SK-N-SH treated with all-trans-retinoic acid at 6 μM for 48 hours (cell line): ENCODE data around the gene BPIFA1.

Source experiments
- ATAC-seq: fragments of 200-7000 bp; cut with Tn5 transposase; 3 replicates; pipeline ENCODE4 v1.9.1; 2020; ENCODE audit warnings: mild to moderate bottlenecking, moderate library complexity
- ARNTL ChIP-seq: fragments of 450-650 bp; formaldehyde crosslinking; IDR thresholded peaks from 2 replicates; pipeline ENCODE4 v1.5.0; 2020; ENCODE audit warnings: low read depth, mild to moderate bottlenecking, moderate library complexity, borderline replicate concordance
- BACH2 ChIP-seq: fragments of 250-450 bp; sonication (Bioruptor Pico); IDR thresholded peaks from 2 replicates; pipeline ENCODE4 v1.9.0; 2021; ENCODE audit warnings: mild to moderate bottlenecking, borderline replicate concordance
- CSDC2 ChIP-seq: fragments of 250-450 bp; sonication (Bioruptor Pico); IDR thresholded peaks from 2 replicates; pipeline ENCODE4 v1.5.0; 2020; ENCODE audit warnings: mild to moderate bottlenecking, moderate library complexity
- ESRRG ChIP-seq: fragments of 250-450 bp; sonication (Bioruptor Pico); IDR thresholded peaks from 2 replicates; pipeline ENCODE4 v1.6.1; 2021; ENCODE audit warnings: mild to moderate bottlenecking
- GLIS3 ChIP-seq: fragments of 250-450 bp; sonication (Bioruptor Pico); IDR thresholded peaks from 2 replicates; pipeline ENCODE4 v1.5.0; 2020; ENCODE audit warnings: mild to moderate bottlenecking, moderate library complexity
- ISL1 ChIP-seq: fragments of 250-450 bp; sonication (Bioruptor Pico); IDR thresholded peaks from 2 replicates; pipeline ENCODE4 v2.1.2; 2022; ENCODE audit warnings: mild to moderate bottlenecking, moderate library complexity
- OSR1 ChIP-seq: fragments of 250-450 bp; sonication (Bioruptor Pico); IDR thresholded peaks from 2 replicates; pipeline ENCODE4 v1.8.0; 2022; ENCODE audit warnings: moderate library complexity, mild to moderate bottlenecking, inconsistent platforms
- PPARA ChIP-seq: fragments of 250-450 bp; sonication (Bioruptor Pico); IDR thresholded peaks from 2 replicates; pipeline ENCODE4 v1.5.0; 2020; ENCODE audit warnings: mild to moderate bottlenecking, borderline replicate concordance
- RARB ChIP-seq: fragments of 250-450 bp; sonication (Bioruptor Pico); IDR thresholded peaks from 2 replicates; pipeline ENCODE4 v1.8.0; 2021; ENCODE audit warnings: mild to moderate bottlenecking, moderate library complexity
- SNAI2 ChIP-seq: fragments of 250-450 bp; sonication (Bioruptor Pico); IDR thresholded peaks from 2 replicates; pipeline ENCODE4 v1.5.0; 2020; ENCODE audit warnings: mild to moderate bottlenecking, moderate library complexity
- TCF4 ChIP-seq: fragments of 250-450 bp; sonication (Bioruptor Pico); IDR thresholded peaks from 2 replicates; pipeline ENCODE4 v1.8.0; 2021; ENCODE audit warnings: mild to moderate bottlenecking, moderate library complexity, borderline replicate concordance
- TOX ChIP-seq: fragments of 250-450 bp; sonication (Bioruptor Pico); IDR thresholded peaks from 2 replicates; pipeline ENCODE4 v1.8.0; 2021; ENCODE audit warnings: mild to moderate bottlenecking, moderate library complexity, borderline replicate concordance
- ZC3H10 ChIP-seq: fragments of 250-450 bp; sonication (Bioruptor Pico); IDR thresholded peaks from 2 replicates; pipeline ENCODE4 v1.5.1; 2021; ENCODE audit warnings: mild to moderate bottlenecking, moderate library complexity
- ZFP3 ChIP-seq: fragments of 250-450 bp; sonication (Bioruptor Pico); IDR thresholded peaks from 2 replicates; pipeline ENCODE4 v1.5.0; 2020; ENCODE audit warnings: mild to moderate bottlenecking, moderate library complexity
- ZFP30 ChIP-seq: fragments of 450-650 bp; formaldehyde crosslinking; IDR thresholded peaks from 2 replicates; pipeline ENCODE4 v1.5.0; 2022; ENCODE audit warnings: mild to moderate bottlenecking, moderate library complexity
- ZNF70 ChIP-seq: fragments of 450-650 bp; formaldehyde crosslinking; IDR thresholded peaks from 2 replicates; pipeline ENCODE4 v1.5.0; 2020; ENCODE audit warnings: mild to moderate bottlenecking, moderate library complexity
- ZNF8 ChIP-seq: fragments of 450-650 bp; formaldehyde crosslinking; IDR thresholded peaks from 2 replicates; pipeline ENCODE4 v1.5.0; 2020; ENCODE audit warnings: mild to moderate bottlenecking, moderate library complexity
- TF ChIP-seq, protein P1 (sequence below): fragments of 250-450 bp; sonication (Bioruptor Pico); IDR thresholded peaks from 2 replicates; pipeline ENCODE4 v1.5.1; 2020; ENCODE audit warnings: low read depth, mild to moderate bottlenecking, moderate library complexity
- TF ChIP-seq, protein P2 (sequence below): fragments of 250-450 bp; sonication (Bioruptor Pico); IDR thresholded peaks from 2 replicates; pipeline ENCODE4 v1.5.1; 2021; ENCODE audit warnings: mild to moderate bottlenecking, moderate library complexity
- TF ChIP-seq, protein P3 (sequence below): fragments of 250-450 bp; sonication (Bioruptor Pico); IDR thresholded peaks from 2 replicates; pipeline ENCODE4 v1.8.0; 2021; ENCODE audit warnings: low read depth, mild to moderate bottlenecking, moderate library complexity, borderline replicate concordance
- TF ChIP-seq, protein P4 (sequence below): fragments of 250-450 bp; sonication (Bioruptor Pico); IDR thresholded peaks from 2 replicates; pipeline ENCODE4 v1.8.0; 2020; ENCODE audit warnings: mild to moderate bottlenecking, moderate library complexity, borderline replicate concordance

BPIFA1 gene

DNA sequence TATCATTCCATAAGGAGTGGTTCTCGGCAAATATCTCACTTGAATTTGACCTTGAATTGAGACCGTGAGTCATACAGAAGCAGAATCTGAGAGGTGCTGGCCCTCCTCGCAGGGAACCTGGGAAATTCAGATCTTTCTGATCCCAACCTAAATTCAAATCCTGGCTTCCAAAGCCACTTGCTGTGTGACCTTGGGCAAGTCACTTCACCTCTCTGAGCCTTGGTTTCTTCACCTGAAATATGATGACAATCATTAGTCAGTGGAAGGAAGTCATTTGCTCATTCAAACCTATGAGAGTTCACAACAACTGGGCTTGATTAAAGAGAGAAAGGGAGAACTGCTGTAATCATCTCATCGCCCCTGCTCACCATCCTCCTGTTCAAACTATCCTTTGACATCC, 11.4 kb upstream of the BPIFA1 start:
- ATAC-seq, result no peak
- TF ChIP-seq, protein P1, sequence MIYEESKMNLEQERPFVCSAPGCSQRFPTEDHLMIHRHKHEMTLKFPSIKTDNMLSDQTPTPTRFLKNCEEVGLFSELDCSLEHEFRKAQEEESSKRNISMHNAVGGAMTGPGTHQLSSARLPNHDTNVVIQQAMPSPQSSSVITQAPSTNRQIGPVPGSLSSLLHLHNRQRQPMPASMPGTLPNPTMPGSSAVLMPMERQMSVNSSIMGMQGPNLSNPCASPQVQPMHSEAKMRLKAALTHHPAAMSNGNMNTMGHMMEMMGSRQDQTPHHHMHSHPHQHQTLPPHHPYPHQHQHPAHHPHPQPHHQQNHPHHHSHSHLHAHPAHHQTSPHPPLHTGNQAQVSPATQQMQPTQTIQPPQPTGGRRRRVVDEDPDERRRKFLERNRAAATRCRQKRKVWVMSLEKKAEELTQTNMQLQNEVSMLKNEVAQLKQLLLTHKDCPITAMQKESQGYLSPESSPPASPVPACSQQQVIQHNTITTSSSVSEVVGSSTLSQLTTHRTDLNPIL (CRISPR knock-in tag), result no peak
- TF ChIP-seq ZNF70 (CRISPR knock-in tag), result no peak
- TF ChIP-seq ARNTL, result no peak
- TF ChIP-seq BACH2, result no peak
- TF ChIP-seq ISL1 (CRISPR knock-in tag), result no peak
- no peak for TF ChIP-seq SNAI2 (CRISPR knock-in tag)
- no peak for TF ChIP-seq ZFP3 (CRISPR knock-in tag)

- no peak for ATAC-seq
- no peak for TF ChIP-seq BACH2
Observed at GRCh38 chr20:33229843-33230242, 6.0 kb upstream of the BPIFA1 start.

GRCh38 chr20:33231237-33231636, 4.6 kb upstream of the BPIFA1 start:
- TF ChIP-seq CSDC2 (CRISPR knock-in tag), result no peak
- no peak for TF ChIP-seq PPARA (CRISPR knock-in tag)
- TF ChIP-seq, protein P2, sequence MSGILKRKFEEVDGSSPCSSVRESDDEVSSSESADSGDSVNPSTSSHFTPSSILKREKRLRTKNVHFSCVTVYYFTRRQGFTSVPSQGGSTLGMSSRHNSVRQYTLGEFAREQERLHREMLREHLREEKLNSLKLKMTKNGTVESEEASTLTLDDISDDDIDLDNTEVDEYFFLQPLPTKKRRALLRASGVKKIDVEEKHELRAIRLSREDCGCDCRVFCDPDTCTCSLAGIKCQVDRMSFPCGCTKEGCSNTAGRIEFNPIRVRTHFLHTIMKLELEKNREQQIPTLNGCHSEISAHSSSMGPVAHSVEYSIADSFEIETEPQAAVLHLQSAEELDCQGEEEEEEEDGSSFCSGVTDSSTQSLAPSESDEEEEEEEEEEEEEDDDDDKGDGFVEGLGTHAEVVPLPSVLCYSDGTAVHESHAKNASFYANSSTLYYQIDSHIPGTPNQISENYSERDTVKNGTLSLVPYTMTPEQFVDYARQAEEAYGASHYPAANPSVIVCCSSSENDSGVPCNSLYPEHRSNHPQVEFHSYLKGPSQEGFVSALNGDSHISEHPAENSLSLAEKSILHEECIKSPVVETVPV, result no peak
- no peak for TF ChIP-seq ARNTL
- no peak for TF ChIP-seq OSR1 (CRISPR knock-in tag)
- no peak for ATAC-seq

- ATAC-seq, result no peak
- TF ChIP-seq PPARA (CRISPR knock-in tag) (no peak), ESRRG (CRISPR knock-in tag) (no peak), ZNF8 (CRISPR knock-in tag) (no peak), ZNF70 (CRISPR knock-in tag) (no peak), RARB (no peak), ARNTL (no peak), GLIS3 (no peak), ZFP30 (CRISPR knock-in tag) (no peak), OSR1 (CRISPR knock-in tag) (no peak), TOX (CRISPR knock-in tag) (no peak), ZC3H10 (no peak)
- TF ChIP-seq, protein P1 (CRISPR knock-in tag), result no peak
- TF ChIP-seq, protein P3, sequence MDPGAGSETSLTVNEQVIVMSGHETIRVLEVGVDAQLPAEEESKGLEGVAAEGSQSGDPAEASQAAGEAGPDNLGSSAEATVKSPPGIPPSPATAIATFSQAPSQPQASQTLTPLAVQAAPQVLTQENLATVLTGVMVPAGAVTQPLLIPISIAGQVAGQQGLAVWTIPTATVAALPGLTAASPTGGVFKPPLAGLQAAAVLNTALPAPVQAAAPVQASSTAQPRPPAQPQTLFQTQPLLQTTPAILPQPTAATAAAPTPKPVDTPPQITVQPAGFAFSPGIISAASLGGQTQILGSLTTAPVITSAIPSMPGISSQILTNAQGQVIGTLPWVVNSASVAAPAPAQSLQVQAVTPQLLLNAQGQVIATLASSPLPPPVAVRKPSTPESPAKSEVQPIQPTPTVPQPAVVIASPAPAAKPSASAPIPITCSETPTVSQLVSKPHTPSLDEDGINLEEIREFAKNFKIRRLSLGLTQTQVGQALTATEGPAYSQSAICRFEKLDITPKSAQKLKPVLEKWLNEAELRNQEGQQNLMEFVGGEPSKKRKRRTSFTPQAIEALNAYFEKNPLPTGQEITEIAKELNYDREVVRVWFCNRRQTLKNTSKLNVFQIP (CRISPR knock-in tag), result no peak
Observed at GRCh38 chr20:33232486-33233072, 3.2 kb upstream of the BPIFA1 start.

GRCh38 chr20:33233129-33233774, 2.5 kb upstream of the BPIFA1 start:
- no peak for TF ChIP-seq ARNTL
- TF ChIP-seq TCF4 (CRISPR knock-in tag), result no peak
- TF ChIP-seq, protein P4, sequence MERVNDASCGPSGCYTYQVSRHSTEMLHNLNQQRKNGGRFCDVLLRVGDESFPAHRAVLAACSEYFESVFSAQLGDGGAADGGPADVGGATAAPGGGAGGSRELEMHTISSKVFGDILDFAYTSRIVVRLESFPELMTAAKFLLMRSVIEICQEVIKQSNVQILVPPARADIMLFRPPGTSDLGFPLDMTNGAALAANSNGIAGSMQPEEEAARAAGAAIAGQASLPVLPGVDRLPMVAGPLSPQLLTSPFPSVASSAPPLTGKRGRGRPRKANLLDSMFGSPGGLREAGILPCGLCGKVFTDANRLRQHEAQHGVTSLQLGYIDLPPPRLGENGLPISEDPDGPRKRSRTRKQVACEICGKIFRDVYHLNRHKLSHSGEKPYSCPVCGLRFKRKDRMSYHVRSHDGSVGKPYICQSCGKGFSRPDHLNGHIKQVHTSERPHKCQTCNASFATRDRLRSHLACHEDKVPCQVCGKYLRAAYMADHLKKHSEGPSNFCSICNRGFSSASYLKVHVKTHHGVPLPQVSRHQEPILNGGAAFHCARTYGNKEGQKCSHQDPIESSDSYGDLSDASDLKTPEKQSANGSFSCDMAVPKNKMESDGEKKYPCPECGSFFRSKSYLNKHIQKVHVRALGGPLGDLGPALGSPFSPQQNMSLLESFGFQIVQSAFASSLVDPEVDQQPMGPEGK (CRISPR knock-in tag), result no peak
- TF ChIP-seq, protein P2, result no peak
- TF ChIP-seq, protein P3 (CRISPR knock-in tag), result no peak
- TF ChIP-seq ZC3H10, result no peak
- no peak for TF ChIP-seq ZNF70 (CRISPR knock-in tag)
- TF ChIP-seq, all 23 proteins: peak for 0
- ATAC-seq, result no peak
